T-helper 22 cell (primary cell): ENCODE data around the gene RFX6.
"Not testable (repeated sequence)": the region's sequence is repeated elsewhere in the genome, so short reads cannot be mapped to it uniquely, and the experiment has no call there.

Experiments used
- DNase-seq: peaks from one replicate; pipeline ENCODE4 v3.0.0-alpha.2; 2020; ENCODE audit warnings: low read depth

RFX6 gene

GRCh38 chr6:116876635-116877611 is at the start of gene RFX6:
Gene RFX6, plus strand, starts transcription at chr6:116877242. Its CDS starts 34 bp downstream, at chr6:116877276.
- no peak for DNase-seq

GRCh38 chr6:116827561-116828240 is 49.3 kb upstream of the RFX6 start:
- DNase-seq = no peak

- DNase-seq = no peak
Measured at GRCh38 chr6:116828983-116829382, 48.1 kb upstream of the RFX6 start, which contains the start of gene GPRC6A. Gene GPRC6A, minus strand, starts transcription at chr6:116829083. Its CDS starts 70 bp downstream, at chr6:116829013.

- not testable (repeated sequence) for DNase-seq
Measured at GRCh38 chr6:116834526-116834925, 42.5 kb upstream of the RFX6 start.

- no peak for DNase-seq
Measured at GRCh38 chr6:116836606-116837342, 40.3 kb upstream of the RFX6 start.

GRCh38 chr6:116840091-116840490 is 37.0 kb upstream of the RFX6 start:
- DNase-seq = no peak

GRCh38 chr6:116842459-116842858 is 34.6 kb upstream of the RFX6 start:
- DNase-seq = no peak

- DNase-seq = no peak
Measured at GRCh38 chr6:116847227-116847626, 29.8 kb upstream of the RFX6 start.

GRCh38 chr6:116858060-116858459 is 19.0 kb upstream of the RFX6 start:
- no peak for DNase-seq

- no peak for DNase-seq
Measured at GRCh38 chr6:116859264-116859663, 17.8 kb upstream of the RFX6 start.

GRCh38 chr6:116866281-116866871 is 10.7 kb upstream of the RFX6 start:
- DNase-seq = no peak

- DNase-seq = no peak
Measured at GRCh38 chr6:116872771-116873170, 4.3 kb upstream of the RFX6 start.

GRCh38 chr6:116876107-116876506 is 935 bp upstream of the RFX6 start:
- DNase-seq = no peak

GRCh38 chr6:116877743-116878142 is 701 bp downstream of the RFX6 start:
- no peak for DNase-seq

GRCh38 chr6:116881236-116881635 is 4.2 kb downstream of the RFX6 start:
- DNase-seq = no peak

- DNase-seq = no peak
Measured at GRCh38 chr6:116883005-116883404, 6.0 kb downstream of the RFX6 start.

GRCh38 chr6:116884530-116884929 is 7.5 kb downstream of the RFX6 start:
- DNase-seq = no peak

- DNase-seq = no peak
Measured at GRCh38 chr6:116887168-116887567, 10.1 kb downstream of the RFX6 start.

GRCh38 chr6:116887894-116888293 is 10.9 kb downstream of the RFX6 start:
- no peak for DNase-seq

- DNase-seq = no peak
Measured at GRCh38 chr6:116888732-116889360, 11.8 kb downstream of the RFX6 start.

GRCh38 chr6:116894669-116895068 is 17.6 kb downstream of the RFX6 start:
- DNase-seq = no peak
